Keratinocyte (primary cell): ENCODE data around the gene PTEN. TPM values are rescaled to one million over a fixed set of nuclear protein-coding genes. Genes with fewer than 3 reads are reported as not detected.
"Not testable (repeated sequence)": the region's sequence is repeated elsewhere in the genome, so short reads cannot be mapped to it uniquely, and the experiment has no call there.

Experiments
- DNase-seq: peaks from one replicate; pipeline ENCODE4 v3.0.0-alpha.2; 2011; ENCODE audit warnings: low read depth, missing footprints, low spot score
- FAIRE-seq: peaks from 2 replicates; lab custom pipeline; 2011; peaks lifted over from hg19 to GRCh38; lab: Jason Lieb, UNC
- H2AFZ ChIP-seq: 2 replicates; pipeline ENCODE4 v1.6.0; 2012; ENCODE audit warnings: low read length, control low read depth, inconsistent platforms; ENCODE audit not compliant: control insufficient read depth
- H3K27ac ChIP-seq: 2 replicates; pipeline ENCODE4 v1.5.1; 2011; ENCODE audit warnings: low read length; ENCODE audit not compliant: control insufficient read depth, insufficient read depth
- H3K27me3 ChIP-seq: 3 replicates; pipeline ENCODE4 v1.6.0; 2011; ENCODE audit warnings: low read length; ENCODE audit not compliant: control insufficient read depth, insufficient read depth; ENCODE audit errors: extremely low read depth
- H3K36me3 ChIP-seq, 2 experiments: 2 replicates in 1 of 2; 3 replicates in 1 of 2; pipeline ENCODE4 v1.5.1; 2011; ENCODE audit warnings: low read length in 2 of 2, mild to moderate bottlenecking in 1 of 2; ENCODE audit not compliant: control insufficient read depth in 2 of 2, insufficient read depth in 2 of 2; ENCODE audit errors: extremely low read depth in 1 of 2
- H3K4me1 ChIP-seq: 3 replicates; pipeline ENCODE4 v1.5.1; 2011; ENCODE audit warnings: low read length; ENCODE audit not compliant: control insufficient read depth, insufficient read depth; ENCODE audit errors: extremely low read depth
- H3K4me2 ChIP-seq: 3 replicates; pipeline ENCODE4 v1.6.0; 2011; ENCODE audit warnings: low read depth, low read length; ENCODE audit not compliant: control insufficient read depth, insufficient read depth; ENCODE audit errors: extremely low read depth
- H3K4me3 ChIP-seq, 3 experiments: fragments of 200-600 bp in 1 of 3; sonication (generic) in 1 of 3; 2 replicates in 2 of 3; 3 replicates in 1 of 3; pipeline ENCODE4 v1.5.1; 2011 to 2016; ENCODE audit warnings: low read length in 3 of 3, mild to moderate bottlenecking in 3 of 3, control low read depth in 2 of 3, inconsistent platforms in 1 of 3, low read depth in 1 of 3, mixed read lengths in 1 of 3, mixed run types in 1 of 3, moderate library complexity in 1 of 3; ENCODE audit not compliant: control insufficient read depth in 2 of 3, insufficient read depth in 2 of 3; ENCODE audit errors: extremely low read depth in 1 of 3
- H3K79me2 ChIP-seq: 2 replicates; pipeline ENCODE4 v1.6.0; 2012; ENCODE audit warnings: low read length; ENCODE audit not compliant: control insufficient read depth, insufficient read depth
- H3K9ac ChIP-seq: 3 replicates; pipeline ENCODE4 v1.6.0; 2011; ENCODE audit warnings: low read length; ENCODE audit not compliant: control insufficient read depth, insufficient read depth; ENCODE audit errors: extremely low read depth
- H3K9me1 ChIP-seq: 3 replicates; pipeline ENCODE4 v1.6.0; 2011; ENCODE audit warnings: low read length; ENCODE audit not compliant: control insufficient read depth, insufficient read depth; ENCODE audit errors: extremely low read depth
- H3K9me3 ChIP-seq: 2 replicates; pipeline ENCODE4 v1.5.1; 2012; ENCODE audit warnings: low read depth, low read length; ENCODE audit not compliant: control insufficient read depth
- H4K20me1 ChIP-seq: 3 replicates; pipeline ENCODE4 v1.6.0; 2011; ENCODE audit warnings: low read length; ENCODE audit not compliant: control insufficient read depth, insufficient read depth; ENCODE audit errors: extremely low read depth
- EZH2 ChIP-seq: IDR thresholded peaks from one replicate; pipeline ENCODE4 v1.6.1; 2012; ENCODE audit warnings: inconsistent platforms, mild to moderate bottlenecking, low read length, moderate library complexity
- dilution Hi-C: fragments of 300-500 bp; cut with MboI; formaldehyde crosslinking; loops from one replicate; pipeline ENCODE4 v1.7.0; 2020; ENCODE audit warnings: low sequenced_read_pairs; ENCODE audit not compliant: extremely low pct_ligation_motif_present
- polyA plus RNA-seq, 5 experiments: library from polyadenylated mRNA; depleted of rRNA in 3 of 5; stranded (reverse) in 3 of 5; stranded (forward) in 1 of 5; unstranded in 1 of 5; fragments of >200 nt; gene quantifications; 1 replicate in 1 of 5; 2 replicates in 3 of 5; 3 replicates in 1 of 5; pipeline versions ENCODE4 v1.2.1 to v1.2.3, GENCODE V29; 2011 to 2012; ENCODE audit warnings: missing spikeins in 2 of 5, low read depth in 1 of 5, low replicate concordance in 1 of 5
- TF ChIP-seq, protein P1 (sequence below), 3 experiments: IDR thresholded peaks in 1 of 3; conservative IDR thresholded peaks in 1 of 3; optimal IDR thresholded peaks in 1 of 3; 2 replicates in 2 of 3; 3 replicates in 1 of 3; pipeline versions ENCODE3 to v1.5.1; 2011; ENCODE audit warnings: low read length in 3 of 3, mild to moderate bottlenecking in 3 of 3, moderate library complexity in 2 of 3, control low read depth in 1 of 3, inconsistent platforms in 1 of 3; ENCODE audit not compliant: insufficient read depth in 2 of 3; ENCODE audit errors: extremely low read depth in 1 of 3

PTEN gene
- polyA plus RNA-seq, 1 donor (not counting 4 experiments of a cell fraction or from before 2014, with no cell fraction given), result 39.4 TPM

DNA sequence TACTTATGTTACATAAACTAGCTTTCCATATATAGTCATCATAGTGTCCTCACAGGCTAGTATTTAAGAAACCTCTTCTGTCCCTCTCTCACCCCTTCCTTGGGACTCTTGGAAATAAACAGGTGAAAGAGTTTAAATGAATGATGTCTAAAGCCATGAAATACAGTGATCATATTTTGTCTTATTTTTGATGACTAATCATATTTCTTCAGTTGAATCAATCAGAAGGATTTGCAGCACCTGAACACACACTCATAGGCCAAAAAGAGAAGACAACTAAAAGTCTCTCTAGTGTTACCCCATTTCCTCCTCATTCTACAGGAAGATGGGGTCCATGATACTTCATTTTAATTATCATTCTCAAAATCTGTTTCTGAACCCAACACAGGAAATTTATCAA is 36.8 kb upstream of the PTEN start:
- FAIRE-seq (no peak), DNase-seq (no peak)
- Histone ChIP-seq H3K27ac (no peak overlapping the region), H3K4me2 (no peak overlapping the region), H3K9me1 (no peaks in the 10 kb centered on the region), H3K9ac (no peak overlapping the region), H4K20me1 (no peaks in the 10 kb centered on the region), H3K4me1 (no peaks in the 10 kb centered on the region), H3K79me2 (no peaks in the 10 kb centered on the region), H3K36me3 (no peaks in the 10 kb centered on the region), H3K4me3 (no peak overlapping the region), H3K9me3 (no peaks in the 10 kb centered on the region), H3K27me3 (no peaks in the 10 kb centered on the region), H2AFZ (no peak overlapping the region)
- TF ChIP-seq, protein P1, sequence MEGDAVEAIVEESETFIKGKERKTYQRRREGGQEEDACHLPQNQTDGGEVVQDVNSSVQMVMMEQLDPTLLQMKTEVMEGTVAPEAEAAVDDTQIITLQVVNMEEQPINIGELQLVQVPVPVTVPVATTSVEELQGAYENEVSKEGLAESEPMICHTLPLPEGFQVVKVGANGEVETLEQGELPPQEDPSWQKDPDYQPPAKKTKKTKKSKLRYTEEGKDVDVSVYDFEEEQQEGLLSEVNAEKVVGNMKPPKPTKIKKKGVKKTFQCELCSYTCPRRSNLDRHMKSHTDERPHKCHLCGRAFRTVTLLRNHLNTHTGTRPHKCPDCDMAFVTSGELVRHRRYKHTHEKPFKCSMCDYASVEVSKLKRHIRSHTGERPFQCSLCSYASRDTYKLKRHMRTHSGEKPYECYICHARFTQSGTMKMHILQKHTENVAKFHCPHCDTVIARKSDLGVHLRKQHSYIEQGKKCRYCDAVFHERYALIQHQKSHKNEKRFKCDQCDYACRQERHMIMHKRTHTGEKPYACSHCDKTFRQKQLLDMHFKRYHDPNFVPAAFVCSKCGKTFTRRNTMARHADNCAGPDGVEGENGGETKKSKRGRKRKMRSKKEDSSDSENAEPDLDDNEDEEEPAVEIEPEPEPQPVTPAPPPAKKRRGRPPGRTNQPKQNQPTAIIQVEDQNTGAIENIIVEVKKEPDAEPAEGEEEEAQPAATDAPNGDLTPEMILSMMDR (optimal IDR thresholded peaks at IDR 0.05 in 1 of 3, IDR thresholded peaks at IDR 0.05 in 1 of 3, conservative IDR thresholded peaks at IDR 0.05 in 1 of 3; ENCODE audit: extremely low read depth in 1 of 3, insufficient read depth in 2 of 3, low read length in 3 of 3), result no peak
- no peak for TF ChIP-seq EZH2
- dilution Hi-C loops, result no loop called here

- Histone ChIP-seq H3K36me3 (no peaks in the 10 kb centered on the region), H3K27me3 (no peaks in the 10 kb centered on the region), H3K4me3 (no peak overlapping the region), H3K4me1 (no peaks in the 10 kb centered on the region), H3K9me1 (no peaks in the 10 kb centered on the region), H3K9ac (no peak overlapping the region), H4K20me1 (no peaks in the 10 kb centered on the region), H3K9me3 (no peaks in the 10 kb centered on the region), H3K27ac (no peak overlapping the region), H2AFZ (no peak overlapping the region), H3K79me2 (no peaks in the 10 kb centered on the region), H3K4me2 (no peak overlapping the region)
- TF ChIP-seq EZH2, result no peak
- TF ChIP-seq, protein P1 (optimal IDR thresholded peaks at IDR 0.05 in 1 of 3, IDR thresholded peaks at IDR 0.05 in 1 of 3, conservative IDR thresholded peaks at IDR 0.05 in 1 of 3; ENCODE audit: extremely low read depth in 1 of 3, insufficient read depth in 2 of 3, low read length in 3 of 3), result no peak
- DNase-seq (no peak), FAIRE-seq (no peak)
- dilution Hi-C loops, result no loop called here
Measured at GRCh38 chr10:87827681-87828080, 35.7 kb upstream of the PTEN start.

DNA sequence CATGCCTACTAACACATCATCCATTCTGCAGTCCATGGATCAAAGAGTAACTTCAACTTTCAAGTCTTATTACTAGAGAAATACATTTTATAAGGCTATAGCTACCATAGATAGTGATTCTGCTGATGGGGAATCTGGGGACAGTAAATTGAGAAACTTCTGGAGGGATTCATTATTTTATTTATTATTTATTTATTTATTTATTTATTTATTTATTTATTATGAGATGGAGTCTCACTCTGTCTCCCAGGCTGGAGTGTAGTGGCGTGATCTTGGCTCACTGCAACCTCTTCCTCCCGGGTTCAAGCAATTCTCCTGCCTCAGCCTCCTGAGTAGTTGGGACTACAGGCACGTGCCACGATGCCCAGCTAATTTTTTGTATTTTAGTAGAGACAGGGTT is 34.4 kb upstream of the PTEN start:
- H3K4me2 ChIP-seq, H3K9me3 ChIP-seq, H3K9ac ChIP-seq, H3K4me1 ChIP-seq, H3K36me3 ChIP-seq, H3K4me3 ChIP-seq, DNase-seq, H2AFZ ChIP-seq, H4K20me1 ChIP-seq, dilution Hi-C loops, H3K27ac ChIP-seq, H3K27me3 ChIP-seq, FAIRE-seq, H3K9me1 ChIP-seq, H3K79me2 ChIP-seq: not testable (repeated sequence)
